Activated CD8-positive, alpha-beta memory T cell treated with anti-CD3 and anti-CD28 coated beads, Interleukin-2, amount 50 U/mL, for 4 hours (primary cell): Measurements from ENCODE around the gene SRL.
A peak's percentile ranks its signal among the peaks of the same experiment; 100 is the strongest.

Experiments
- DNase-seq: peaks from one replicate; pipeline ENCODE4 v3.0.0-alpha.2; 2020

SRL gene

GRCh38 chr16:4241928-4242283 is at the start of gene SRL:
Gene SRL (minus strand): TSS chr16:4242080. CDS start chr16:4242067, 13 bp downstream.
- DNase-seq: no peak

DNA sequence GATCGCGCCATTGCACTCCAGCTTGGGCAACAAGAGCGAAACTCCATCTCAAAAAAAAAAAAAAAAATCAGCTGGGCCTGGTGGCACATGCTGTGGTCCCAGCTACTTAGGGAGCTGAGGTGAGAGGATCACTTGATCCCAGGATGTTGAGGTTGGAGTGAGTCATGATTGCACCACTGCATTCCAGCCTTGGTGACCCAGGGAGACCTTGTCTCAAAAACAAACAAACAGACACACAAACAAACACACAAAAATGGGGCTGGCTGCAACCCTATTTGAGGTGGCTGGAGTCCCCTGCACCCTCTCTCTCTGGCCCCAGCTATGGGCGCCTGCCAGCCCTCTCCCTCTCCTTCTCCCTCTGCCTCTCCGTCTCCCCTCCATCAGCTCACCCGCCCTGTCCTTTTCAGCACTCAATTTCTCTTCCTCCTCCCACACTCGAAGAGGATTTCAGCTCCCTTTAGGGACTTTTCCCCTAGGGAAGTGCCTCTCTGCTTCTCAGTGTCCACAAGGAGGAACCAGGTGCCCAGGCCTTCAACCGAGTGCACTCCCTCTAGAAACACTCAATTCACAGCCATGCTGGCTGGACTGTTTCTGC is 48.5 kb upstream of the SRL start:
- DNase-seq: no peak

GRCh38 chr16:4288148-4288921 is 46.5 kb upstream of the SRL start:
- DNase-seq: peak; percentile 87

GRCh38 chr16:4285167-4285566 is 43.3 kb upstream of the SRL start:
- DNase-seq: no peak

DNA sequence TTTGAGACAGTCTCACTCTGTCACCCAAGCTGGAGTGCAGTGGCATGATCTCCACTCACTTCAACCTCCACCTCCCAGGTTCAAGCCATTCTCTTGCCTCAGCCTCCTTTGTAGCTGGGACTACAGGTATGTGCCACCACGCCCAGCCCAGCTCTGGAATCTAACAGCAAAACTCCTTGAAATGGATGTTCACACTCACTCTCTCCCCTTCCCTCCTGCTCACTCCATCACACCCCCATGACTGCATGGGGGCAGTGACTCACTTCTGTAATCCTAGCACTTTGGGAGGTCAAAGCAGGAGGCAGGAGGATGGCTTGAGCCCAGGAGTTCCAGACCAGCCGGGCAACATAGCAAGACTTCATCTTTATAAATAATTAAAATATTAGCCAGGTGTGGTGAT is 42.1 kb upstream of the SRL start:
- DNase-seq: no peak

- DNase-seq: no peak
Measured at GRCh38 chr16:4283441-4283840, 41.6 kb upstream of the SRL start.

- no peak for DNase-seq
Measured at GRCh38 chr16:4280625-4281024, 38.7 kb upstream of the SRL start.

DNA sequence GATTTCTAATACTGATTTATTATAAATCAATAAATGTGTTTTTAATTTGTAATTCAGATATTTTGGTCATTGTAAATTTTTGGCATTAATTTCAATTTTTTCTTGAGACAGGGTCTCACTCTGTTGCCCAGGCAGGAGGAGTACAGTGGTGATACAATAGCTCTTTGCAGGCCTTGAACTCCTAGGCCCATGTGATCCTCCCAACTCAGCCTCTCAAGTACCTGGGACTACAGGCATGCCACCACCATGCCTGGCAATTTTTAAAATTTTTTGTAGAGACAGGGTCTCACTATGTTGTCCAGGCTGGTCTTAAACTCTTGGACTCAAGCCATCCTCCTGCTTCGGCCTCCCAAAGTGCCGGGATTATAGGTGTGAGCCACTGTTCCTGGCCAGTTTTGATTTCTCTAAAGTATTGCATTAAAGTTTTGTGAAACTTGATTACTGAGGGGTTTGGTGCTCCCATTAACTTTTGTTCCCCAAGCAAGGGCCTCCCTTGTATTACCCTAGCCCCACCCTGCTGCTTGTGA is 36.2 kb upstream of the SRL start:
- no peak for DNase-seq

DNA sequence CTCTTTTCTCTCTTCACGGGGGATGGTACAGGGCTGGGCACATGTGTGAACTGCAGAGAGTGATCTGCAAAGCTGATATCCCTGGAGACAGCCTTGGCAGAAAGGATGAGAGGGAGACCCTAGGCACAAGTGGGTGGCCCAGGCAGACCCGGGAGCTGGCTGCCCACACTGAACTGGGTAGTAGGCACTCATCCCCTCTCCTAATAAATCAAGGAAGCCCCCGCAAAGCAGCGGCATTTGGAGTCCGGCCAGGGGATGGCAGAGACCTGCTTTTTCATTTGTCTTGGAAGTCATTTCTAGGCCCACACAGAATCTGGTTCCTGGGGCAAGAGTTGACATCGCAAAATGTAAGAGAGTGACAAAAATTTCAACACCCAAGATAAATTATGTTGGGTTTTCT is 34.0 kb upstream of the SRL start:
- no peak for DNase-seq

DNA sequence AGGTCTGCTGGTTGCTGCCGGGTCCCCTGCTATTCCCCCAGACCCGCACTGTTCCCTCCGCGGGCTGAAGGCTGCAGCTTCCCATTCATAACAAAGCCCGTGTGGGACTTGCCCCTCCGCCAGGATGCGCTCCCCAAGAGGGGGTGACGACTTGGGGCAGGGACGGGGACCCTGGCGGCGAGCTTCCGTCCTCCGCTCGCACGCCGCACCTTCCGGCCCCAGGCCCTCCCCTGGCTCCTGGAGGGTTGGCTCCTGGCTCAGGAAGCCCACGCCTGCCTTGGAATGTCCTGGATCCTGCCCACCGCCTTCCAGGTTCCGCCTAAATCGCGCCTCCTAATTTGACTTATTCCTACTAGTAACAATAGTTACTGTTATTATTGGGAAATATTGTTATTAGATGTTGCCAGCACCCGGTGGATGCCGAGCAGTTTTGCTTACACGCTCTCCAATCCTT is 32.0 kb upstream of the SRL start:
- DNase-seq: peak; percentile 58

DNA sequence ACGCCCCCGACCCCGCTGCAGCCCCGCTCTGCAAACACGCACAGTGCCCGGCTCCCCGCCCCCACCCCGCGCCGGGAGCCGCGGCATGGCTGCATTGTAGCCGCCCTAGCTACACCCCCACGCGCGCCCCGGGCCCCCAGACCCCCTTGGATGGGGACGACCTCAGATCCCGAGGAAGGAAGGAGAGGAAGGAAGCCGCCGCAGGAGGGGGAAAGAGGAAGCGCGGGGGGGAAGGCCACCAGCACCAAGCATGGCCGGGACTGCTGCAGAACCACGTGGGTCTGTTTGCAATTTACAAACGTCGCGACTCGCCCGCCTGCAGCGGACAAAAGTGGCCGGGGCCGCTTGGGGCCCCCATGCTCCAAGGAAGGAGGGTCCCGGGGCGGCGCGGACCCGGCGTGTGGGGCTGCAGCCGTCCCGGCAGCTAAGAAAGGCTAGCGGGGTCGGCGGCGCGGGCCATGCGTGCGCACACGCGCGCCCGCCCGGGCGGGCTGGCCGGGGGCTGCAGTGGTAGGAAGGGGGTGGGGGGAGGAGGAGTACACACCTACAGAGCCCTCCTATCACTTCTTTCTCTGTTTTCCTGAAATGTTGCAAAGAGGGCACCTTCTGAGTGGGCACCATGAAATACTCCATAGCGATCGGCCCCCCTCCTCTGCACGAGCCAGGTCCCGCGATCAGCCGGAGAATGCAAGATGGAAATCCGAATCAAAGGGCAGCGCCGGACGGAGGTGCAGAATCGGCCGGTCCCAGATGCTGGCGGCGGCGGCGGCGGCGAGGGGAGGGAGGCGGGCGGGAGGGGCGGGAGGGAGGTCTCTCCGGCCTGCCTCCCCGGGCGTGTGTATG is 30.5 kb upstream of the SRL start:
- DNase-seq: no peak

DNA sequence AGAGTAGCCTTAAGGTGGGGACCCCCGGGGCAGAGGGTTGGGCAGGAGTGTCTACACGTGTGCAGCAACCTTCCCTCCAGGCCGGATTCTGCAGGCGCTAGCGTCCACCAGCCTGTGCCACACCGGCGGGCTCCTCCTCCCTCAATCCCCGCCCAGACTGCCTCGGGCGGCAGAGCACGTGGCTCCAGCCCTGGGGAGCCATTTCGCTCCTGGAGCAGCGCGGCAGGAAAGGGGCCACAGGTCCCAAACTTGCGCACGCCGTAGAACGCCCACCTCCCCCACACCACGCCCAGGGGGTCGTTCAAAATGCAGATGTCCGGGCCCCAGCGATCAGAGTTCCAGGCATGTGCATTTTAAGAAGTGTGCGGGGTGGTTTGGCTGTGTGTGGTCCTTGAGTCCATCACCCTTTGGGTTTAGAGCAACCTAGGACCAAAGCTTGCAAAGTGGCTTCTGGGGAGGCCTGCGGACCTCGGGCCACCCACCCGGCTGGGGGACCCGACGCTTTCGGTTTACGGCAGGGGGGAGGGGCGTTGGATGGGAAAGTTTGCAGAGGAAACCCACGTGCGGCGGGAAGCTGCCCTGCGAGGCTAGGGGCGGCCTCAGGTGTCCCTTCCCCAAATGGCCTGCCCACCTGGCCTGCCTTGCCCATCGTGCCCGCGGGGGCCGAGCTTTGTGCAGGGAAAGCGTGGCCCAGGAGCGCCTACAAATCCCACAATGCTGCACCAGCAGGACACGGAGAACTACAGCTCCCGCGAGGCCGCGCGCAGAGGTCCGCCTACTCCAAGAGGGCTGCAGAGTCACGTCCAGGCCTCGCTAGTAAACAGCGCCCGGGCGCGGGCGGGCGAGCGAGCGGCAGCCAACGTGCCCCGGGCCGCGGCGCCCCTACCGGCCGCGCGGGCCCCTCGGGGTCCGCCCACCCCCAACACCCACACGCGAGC is 29.6 kb upstream of the SRL start:
- peak; percentile 89 for DNase-seq

GRCh38 chr16:4270595-4270994 is 28.7 kb upstream of the SRL start:
- DNase-seq: no peak

DNA sequence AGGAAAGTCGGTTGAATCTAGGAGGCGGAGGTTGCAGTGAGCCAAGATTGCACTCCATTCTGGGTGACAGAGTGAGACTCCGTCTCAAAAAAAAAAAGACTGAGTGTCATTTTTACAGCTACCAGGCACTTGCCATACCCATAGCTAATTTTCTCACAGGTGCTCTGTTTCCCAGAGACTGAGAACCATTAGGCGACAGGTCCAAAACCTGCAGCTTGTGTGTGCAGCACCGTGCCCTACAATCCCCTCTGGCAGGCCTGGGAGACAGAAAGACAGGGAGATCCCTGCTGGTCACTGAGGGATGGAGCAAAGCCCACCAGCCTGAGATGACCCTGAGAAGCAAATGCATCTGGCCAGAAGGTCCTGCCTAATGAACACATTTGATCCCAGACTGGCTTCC is 28.2 kb upstream of the SRL start:
- DNase-seq: no peak

GRCh38 chr16:4266372-4266771 is 24.5 kb upstream of the SRL start:
- no peak for DNase-seq

- no peak for DNase-seq
Measured at GRCh38 chr16:4265676-4266075, 23.8 kb upstream of the SRL start.

DNA sequence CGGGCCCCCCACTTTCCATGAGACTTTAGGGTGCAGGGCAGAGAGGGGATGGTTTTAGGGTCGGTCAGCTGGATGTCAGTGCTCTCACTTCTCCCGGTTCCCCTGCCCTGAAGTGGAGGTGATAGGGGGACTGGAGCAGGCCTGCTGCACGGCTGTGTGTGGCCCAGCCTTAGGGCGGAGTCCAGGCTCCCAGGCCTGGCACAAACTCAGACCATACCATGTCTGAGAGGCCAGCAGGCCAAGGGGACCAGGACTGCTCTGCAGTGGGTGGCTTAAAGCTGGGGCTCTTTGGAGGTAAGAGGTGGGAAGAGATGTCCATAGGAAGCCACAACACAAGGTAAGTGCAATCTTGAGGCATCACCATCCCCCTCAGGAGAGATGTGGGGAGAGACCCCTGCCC is 22.7 kb upstream of the SRL start:
- DNase-seq: no peak

DNA sequence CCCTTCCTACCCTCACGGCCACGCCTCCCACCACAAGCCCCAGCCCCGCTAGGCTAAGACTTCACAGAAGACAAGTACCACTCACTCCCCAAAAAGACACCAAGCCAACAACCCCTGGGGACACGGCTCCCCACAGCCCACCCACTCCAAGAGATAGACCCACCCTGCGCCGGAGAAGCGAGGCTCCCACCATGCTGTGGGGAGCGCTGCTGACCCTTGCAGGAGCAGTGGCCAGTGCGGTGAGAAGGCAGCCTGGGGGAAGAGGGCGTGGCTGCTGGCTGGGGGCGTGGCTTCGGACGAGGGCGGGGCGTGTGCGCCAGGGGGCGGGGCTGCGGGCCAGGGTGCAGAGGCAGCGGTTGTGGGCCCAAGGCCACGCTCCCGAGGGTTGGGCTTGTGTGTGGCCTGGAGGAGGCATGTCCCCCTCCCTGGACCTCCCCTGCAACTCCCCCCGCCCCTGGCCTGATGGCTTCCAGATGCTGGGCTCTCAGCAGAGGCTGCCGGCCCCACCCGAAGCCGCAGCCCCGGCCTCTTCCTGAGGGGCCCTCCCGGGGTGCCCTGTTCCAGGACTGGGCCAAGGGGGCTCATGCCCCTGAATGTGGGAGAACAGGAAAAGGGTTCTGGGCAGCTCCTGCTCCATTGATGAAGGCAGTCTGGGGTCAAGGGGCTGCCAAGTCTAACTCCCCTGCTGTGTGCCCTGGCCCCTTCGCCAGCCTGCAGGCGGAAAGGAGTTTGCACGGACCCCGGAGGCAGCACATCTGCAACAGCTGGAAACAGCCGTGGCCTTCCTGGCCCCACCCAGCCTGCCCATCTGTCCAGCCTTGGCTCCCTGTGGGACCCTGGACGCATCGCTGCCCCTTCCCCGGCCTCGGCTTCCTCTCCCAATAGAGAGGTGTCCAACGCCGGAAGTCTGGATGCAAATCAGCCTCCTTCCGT is 21.9 kb upstream of the SRL start:
- no peak for DNase-seq

DNA sequence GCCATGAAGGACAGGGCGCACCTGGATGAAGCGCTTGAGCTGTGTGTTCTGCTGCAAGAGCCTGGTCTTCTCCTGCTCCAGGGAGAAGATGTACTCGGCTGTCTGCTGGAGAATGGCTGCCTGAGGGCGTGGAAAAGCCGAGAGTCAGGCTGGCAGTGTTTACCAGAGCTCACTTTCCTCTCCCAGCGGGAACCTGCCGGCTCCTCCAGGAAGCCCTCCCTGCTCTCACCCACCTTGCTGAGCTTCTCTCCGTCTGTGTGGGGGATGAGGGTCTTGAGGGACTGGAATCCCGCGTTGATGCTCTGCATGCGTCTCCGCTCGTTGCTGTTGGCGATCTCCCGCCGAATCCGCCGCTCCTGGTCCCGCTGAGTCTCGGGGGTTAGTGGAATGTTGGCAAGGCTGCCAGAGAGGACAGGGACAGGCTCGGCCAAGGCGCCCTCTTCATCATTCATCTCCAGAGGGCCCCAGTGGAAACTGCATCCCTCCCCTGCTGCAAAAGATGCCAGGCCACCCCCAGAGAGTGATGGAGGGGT is 20.5 kb upstream of the SRL start:
- no peak for DNase-seq

DNA sequence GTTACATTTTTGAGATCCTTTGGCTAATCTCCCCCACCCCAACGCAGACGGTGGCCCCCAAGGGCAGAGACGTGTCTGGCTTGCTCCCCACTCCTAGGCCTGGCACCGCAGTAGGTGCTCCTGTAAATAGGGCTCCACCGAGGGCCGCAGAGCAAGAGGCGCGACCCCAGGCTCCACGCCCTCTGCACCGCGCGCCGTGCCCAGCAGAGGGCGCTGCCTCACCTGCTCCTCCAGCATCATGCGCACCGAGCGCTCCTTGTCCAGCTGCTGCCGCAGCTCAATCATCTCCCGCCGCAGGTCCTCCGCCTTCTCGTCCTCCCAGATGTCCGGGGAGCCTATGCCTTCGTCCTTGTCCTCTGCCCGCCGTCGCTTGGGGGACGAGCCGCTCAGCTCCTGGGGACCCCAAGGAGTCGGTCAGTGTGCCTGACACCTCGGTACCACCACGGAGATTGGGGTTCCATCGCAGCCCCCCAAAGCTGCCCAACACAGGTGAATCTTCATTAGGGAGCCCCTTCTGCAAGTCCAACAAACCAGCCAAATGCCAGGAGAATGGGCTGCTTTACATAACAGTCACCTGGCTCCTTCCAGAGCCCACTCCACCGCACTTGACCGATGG is 19.8 kb upstream of the SRL start:
- DNase-seq: peak; percentile 33

GRCh38 chr16:4260360-4260759 is 18.5 kb upstream of the SRL start:
- no peak for DNase-seq
